ENCODE data around the gene PAX8. TPM values are rescaled to one million over a fixed set of nuclear protein-coding genes. Genes with fewer than 3 reads are reported as not detected.
A peak's percentile ranks its signal among the peaks of the same experiment; 100 is the strongest.

PAX8 gene
- total RNA-seq, 1 donor from 2014 or later = 2.9 TPM

DNA sequence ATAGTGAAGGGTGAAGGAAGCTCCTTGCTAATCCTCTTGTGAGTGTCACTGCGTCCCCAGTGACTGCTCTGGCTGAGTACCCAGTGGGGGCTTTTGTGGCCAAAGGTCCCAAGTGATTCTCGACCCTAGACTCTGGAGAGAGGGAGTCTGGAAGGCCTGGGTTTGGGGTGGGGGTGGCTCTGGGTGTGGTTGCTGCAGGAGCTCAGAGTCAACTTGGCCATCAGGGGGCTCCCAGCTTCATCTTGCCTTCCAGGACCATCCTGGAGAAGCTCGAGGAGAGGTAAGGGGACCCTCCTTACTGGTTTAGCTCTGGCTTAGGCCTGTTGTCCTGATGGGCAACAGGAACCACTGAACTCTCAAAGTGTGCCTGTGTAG lies 104.4 kb downstream of the PAX8 start:
- Mint-ChIP-seq H3K27ac (peak overlapping the region; percentile 72), H3K4me1 (peaks cover 30% of the 10 kb centered on the region), H3K27me3 (ENCODE audit: insufficient read depth, low read depth) (peaks cover 9% of the 10 kb centered on the region), H3K9me3 (peaks cover 4% of the 10 kb centered on the region), H3K36me3 (no peaks in the 10 kb centered on the region), H3K4me3 (no peak overlapping the region)
- Histone ChIP-seq H3K79me2 (ENCODE audit: low read depth) (no peaks in the 10 kb centered on the region), H3K4me2 (no peak overlapping the region), H3K36me3 (no peaks in the 10 kb centered on the region), H3K27ac (no peak overlapping the region), H3K9me3 (ENCODE audit: low read depth) (no peaks in the 10 kb centered on the region), H3K4me3 (no peak overlapping the region), H2AFZ (replicated peaks) (peak overlapping the region; percentile 13), H4K20me1 (ENCODE audit: low read depth) (no peaks in the 10 kb centered on the region), H3F3A (ENCODE audit: low read depth) (no peaks in the 10 kb centered on the region), H3K27me3 (no peaks in the 10 kb centered on the region), H3K9ac (no peak overlapping the region), H3K4me1 (peaks cover 5% of the 10 kb centered on the region)
- TF ChIP-seq EZH2 (IDR thresholded peaks at IDR 0.05) (no peak), EZH2phosphoT487 (IDR thresholded peaks at IDR 0.05) (no peak)
- TF ChIP-seq, protein P1, sequence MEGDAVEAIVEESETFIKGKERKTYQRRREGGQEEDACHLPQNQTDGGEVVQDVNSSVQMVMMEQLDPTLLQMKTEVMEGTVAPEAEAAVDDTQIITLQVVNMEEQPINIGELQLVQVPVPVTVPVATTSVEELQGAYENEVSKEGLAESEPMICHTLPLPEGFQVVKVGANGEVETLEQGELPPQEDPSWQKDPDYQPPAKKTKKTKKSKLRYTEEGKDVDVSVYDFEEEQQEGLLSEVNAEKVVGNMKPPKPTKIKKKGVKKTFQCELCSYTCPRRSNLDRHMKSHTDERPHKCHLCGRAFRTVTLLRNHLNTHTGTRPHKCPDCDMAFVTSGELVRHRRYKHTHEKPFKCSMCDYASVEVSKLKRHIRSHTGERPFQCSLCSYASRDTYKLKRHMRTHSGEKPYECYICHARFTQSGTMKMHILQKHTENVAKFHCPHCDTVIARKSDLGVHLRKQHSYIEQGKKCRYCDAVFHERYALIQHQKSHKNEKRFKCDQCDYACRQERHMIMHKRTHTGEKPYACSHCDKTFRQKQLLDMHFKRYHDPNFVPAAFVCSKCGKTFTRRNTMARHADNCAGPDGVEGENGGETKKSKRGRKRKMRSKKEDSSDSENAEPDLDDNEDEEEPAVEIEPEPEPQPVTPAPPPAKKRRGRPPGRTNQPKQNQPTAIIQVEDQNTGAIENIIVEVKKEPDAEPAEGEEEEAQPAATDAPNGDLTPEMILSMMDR (IDR thresholded peaks at IDR 0.05) = no peak
- no peak for DNase-seq (ENCODE audit: low spot score)

DNA sequence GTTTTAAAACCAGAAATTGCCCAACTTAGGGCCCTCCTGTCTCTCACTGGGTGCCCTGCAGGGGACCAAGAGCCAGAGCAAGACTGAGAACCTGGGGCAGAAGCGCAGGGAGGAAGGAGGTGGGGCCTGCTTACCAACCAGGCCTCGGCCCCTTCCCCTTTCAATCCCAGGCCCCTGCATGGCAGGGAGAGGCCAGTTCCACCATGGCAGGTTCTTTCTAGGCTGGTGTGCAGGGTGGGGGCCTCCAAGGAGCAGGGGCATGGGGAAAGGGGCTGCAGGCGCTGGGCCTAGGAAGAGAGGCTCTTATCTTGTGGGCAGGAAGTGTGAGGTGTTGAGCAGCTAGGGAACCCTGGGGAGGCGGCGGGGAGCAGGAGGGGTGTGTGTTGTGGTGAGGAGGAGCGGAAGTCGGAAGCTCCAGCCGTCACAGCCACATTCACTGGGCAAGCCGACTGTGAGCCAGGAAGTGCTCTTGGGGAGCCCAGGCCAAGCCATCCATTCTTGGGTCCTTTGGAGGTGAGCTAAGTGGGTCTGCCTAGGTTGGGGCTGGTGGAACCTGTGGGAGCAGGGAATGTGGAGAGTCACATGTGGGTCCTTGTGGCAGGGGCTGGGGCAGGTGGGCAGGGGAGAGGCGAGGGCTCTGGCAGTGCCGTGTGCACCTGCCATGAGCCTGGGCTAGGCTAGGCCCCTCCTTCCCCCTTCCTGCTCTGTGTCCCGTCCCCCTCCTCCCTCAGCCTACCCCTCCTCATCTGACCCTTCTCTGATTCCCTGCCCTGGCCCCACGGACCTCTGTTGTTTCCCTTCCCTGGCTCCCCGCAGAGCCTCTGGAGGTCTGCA lies 105.0 kb downstream of the PAX8 start, which contains the start of gene PSD4:
TSS of gene PSD4 (plus strand) at position 430 of the 834 bp plus-strand sequence. CDS start 8,486 bp downstream, outside the sequence.
- Mint-ChIP-seq H3K27me3 (ENCODE audit: insufficient read depth, low read depth) (peaks cover 9% of the 10 kb centered on the region), H3K27ac (peak within 1 kb of the TSS; percentile 78)

DNA sequence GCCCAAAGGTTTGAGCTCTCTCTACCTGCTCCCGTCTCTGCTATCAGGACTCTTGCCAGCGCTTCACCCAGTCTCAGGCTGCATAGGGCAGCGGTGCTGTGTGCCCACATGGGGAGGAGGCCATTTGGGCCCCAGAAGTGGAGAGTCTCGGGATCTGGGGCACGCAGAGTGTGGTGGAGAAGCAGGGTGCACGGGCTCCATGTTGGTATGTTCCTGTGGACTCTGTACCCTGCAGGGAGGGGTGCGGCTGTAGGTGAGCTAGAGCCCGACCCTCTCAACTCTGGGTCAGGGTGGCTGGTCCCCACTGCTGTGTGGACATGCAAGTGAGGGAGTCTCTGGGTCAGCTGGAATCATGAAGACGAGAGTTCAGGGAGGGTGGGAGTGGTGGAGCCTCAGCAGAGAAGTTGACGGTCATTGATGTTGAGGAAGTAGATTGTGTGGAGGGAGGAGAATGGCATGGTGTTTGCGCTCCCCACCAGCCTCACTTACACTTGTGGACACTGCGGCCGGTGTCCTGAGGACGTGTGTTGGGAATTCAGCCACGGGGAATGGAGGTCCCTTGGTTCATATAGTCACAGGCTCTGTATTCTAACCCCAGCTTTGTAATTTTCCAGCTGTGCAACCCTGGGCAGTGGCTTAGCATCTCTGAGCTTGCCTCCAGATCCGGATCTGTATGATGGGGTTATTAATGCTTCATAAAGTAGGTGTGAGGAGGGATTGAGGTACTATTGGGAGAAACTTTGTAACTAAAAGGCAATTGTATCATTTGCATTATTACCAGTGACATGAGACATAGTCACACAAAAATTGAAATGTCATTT lies 105.8 kb downstream of the PAX8 start:
- H2AFZ ChIP-seq (replicated peaks) = no peak overlapping the region
- no peak for DNase-seq (ENCODE audit: low spot score)
- no peaks in the 10 kb centered on the region for H3F3A ChIP-seq (ENCODE audit: low read depth)
- H3K27me3 ChIP-seq = no peaks in the 10 kb centered on the region
- H4K20me1 ChIP-seq (ENCODE audit: low read depth) = no peaks in the 10 kb centered on the region
- no peaks in the 10 kb centered on the region for H3K36me3 Mint-ChIP-seq
- H3K27ac ChIP-seq = no peak overlapping the region
- H3K9me3 Mint-ChIP-seq = peaks cover 4% of the 10 kb centered on the region
- H3K4me3 Mint-ChIP-seq = peak overlapping the region; percentile 53
- H3K4me1 ChIP-seq = peaks cover 5% of the 10 kb centered on the region
- no peaks in the 10 kb centered on the region for H3K9me3 ChIP-seq (ENCODE audit: low read depth)
- no peak overlapping the region for H3K9ac ChIP-seq
- no peaks in the 10 kb centered on the region for H3K79me2 ChIP-seq (ENCODE audit: low read depth)
- H3K27ac Mint-ChIP-seq = peak overlapping the region; percentile 78
- H3K27me3 Mint-ChIP-seq (ENCODE audit: insufficient read depth, low read depth) = peaks cover 7% of the 10 kb centered on the region
- H3K36me3 ChIP-seq = no peaks in the 10 kb centered on the region
- no peak overlapping the region for H3K4me2 ChIP-seq
- H3K4me1 Mint-ChIP-seq = peaks cover 33% of the 10 kb centered on the region
- TF ChIP-seq, protein P1 (IDR thresholded peaks at IDR 0.05) = no peak
- TF ChIP-seq EZH2phosphoT487 (IDR thresholded peaks at IDR 0.05) (no peak), EZH2 (IDR thresholded peaks at IDR 0.05) (no peak)
- H3K4me3 ChIP-seq = no peak overlapping the region

More for the DNA sequence above, 105.0 kb downstream of the PAX8 start, which contains the start of gene PSD4:
- Histone ChIP-seq H4K20me1 (ENCODE audit: low read depth) (no peaks in the 10 kb centered on the region), H3F3A (ENCODE audit: low read depth) (no peaks in the 10 kb centered on the region), H2AFZ (replicated peaks) (peak within 1 kb of the TSS; percentile 13), H3K27me3 (no peaks in the 10 kb centered on the region), H3K4me3 (no peak within 1 kb of the TSS), H3K79me2 (ENCODE audit: low read depth) (no peaks in the 10 kb centered on the region), H3K4me1 (peaks cover 5% of the 10 kb centered on the region), H3K36me3 (no peaks in the 10 kb centered on the region), H3K4me2 (no peak within 1 kb of the TSS), H3K9ac (no peak within 1 kb of the TSS), H3K27ac (no peak within 1 kb of the TSS), H3K9me3 (ENCODE audit: low read depth) (no peaks in the 10 kb centered on the region)
- H3K4me1 Mint-ChIP-seq = peaks cover 33% of the 10 kb centered on the region
- H3K36me3 Mint-ChIP-seq = no peaks in the 10 kb centered on the region
- no peak for DNase-seq (ENCODE audit: low spot score)
- no peak for TF ChIP-seq EZH2 (IDR thresholded peaks at IDR 0.05)
- TF ChIP-seq, protein P1 (IDR thresholded peaks at IDR 0.05) = no peak
- TF ChIP-seq EZH2phosphoT487 (IDR thresholded peaks at IDR 0.05) = no peak
- H3K9me3 Mint-ChIP-seq = peaks cover 4% of the 10 kb centered on the region
- peak within 1 kb of the TSS; percentile 53 for H3K4me3 Mint-ChIP-seq
